Activated CD8-positive, alpha-beta memory T cell treated with anti-CD3 and anti-CD28 coated beads, Interleukin-2, amount 10 ng/mL, durations not matched to agents 7 days and 5 days (primary cell): ENCODE results near the gene HIPK1. TPM values are rescaled to one million over a fixed set of nuclear protein-coding genes. Genes with fewer than 3 reads are reported as not detected.

Source experiments
- ATAC-seq: fragments of 150-1000 bp; cut with Tn5 transposase; one replicate; pipeline ENCODE4 v1.10.0; 2021; ENCODE audit warnings: moderate library complexity
- CTCF ChIA-PET: fragments of 350-600 bp; sonication (Branson Sonifier 250); formaldehyde crosslinking; loops from one replicate; lab custom pipeline; 2021; ENCODE audit warnings: antibody characterized with exemption; lab: Charles Lee
- DNase-seq: peaks from one replicate; pipeline ENCODE4 v3.0.0-alpha.2; 2020
- H3K27ac Mint-ChIP-seq: one replicate; pipeline ENCODE4 v1.8.0; 2021; ENCODE audit warnings: mild to moderate bottlenecking, mixed read lengths
- H3K27me3 Mint-ChIP-seq: one replicate; pipeline ENCODE4 v1.8.0; 2021; ENCODE audit warnings: mixed read lengths
- H3K36me3 Mint-ChIP-seq: one replicate; pipeline ENCODE4 v1.8.0; 2021; ENCODE audit warnings: mild to moderate bottlenecking, mixed read lengths
- H3K4me1 Mint-ChIP-seq: one replicate; pipeline ENCODE4 v1.8.0; 2021; ENCODE audit warnings: mixed read lengths
- H3K4me3 Mint-ChIP-seq: one replicate; pipeline ENCODE4 v1.8.0; 2021; ENCODE audit warnings: mild to moderate bottlenecking, moderate library complexity, mixed read lengths
- H3K9me3 Mint-ChIP-seq: one replicate; pipeline ENCODE4 v1.8.0; 2022; ENCODE audit warnings: low read depth, mixed read lengths
- total RNA-seq, 2 experiments: library from RNA; stranded (reverse); gene quantifications; one replicate each; pipeline ENCODE4 v1.2.3, GENCODE V29; 2021

Gene HIPK1
- total RNA-seq, 2 experiments from 2014 or later, result 90.4 to 97.9 TPM

GRCh38 chr1:113951719-113952118 is 22.6 kb downstream of the HIPK1 start:
- DNase-seq (no peak), ATAC-seq (no peak)
- peaks cover 44% of the 10 kb centered on the region for H3K4me1 Mint-ChIP-seq
- CTCF ChIA-PET, result interaction anchor here (0.7 to 1.6 kb wide), 5 partner anchors 11 to 702 kb away, joined by 3 to 5 read pairs (median 4); partner anchors contain the start of gene HIPK1
- H3K9me3 Mint-ChIP-seq, result no peaks in the 10 kb centered on the region
- no peak overlapping the region for H3K4me3 Mint-ChIP-seq
- H3K27ac Mint-ChIP-seq, result no peak overlapping the region
- H3K27me3 Mint-ChIP-seq, result no peaks in the 10 kb centered on the region
- H3K36me3 Mint-ChIP-seq, result peaks cover 43% of the 10 kb centered on the region

DNA sequence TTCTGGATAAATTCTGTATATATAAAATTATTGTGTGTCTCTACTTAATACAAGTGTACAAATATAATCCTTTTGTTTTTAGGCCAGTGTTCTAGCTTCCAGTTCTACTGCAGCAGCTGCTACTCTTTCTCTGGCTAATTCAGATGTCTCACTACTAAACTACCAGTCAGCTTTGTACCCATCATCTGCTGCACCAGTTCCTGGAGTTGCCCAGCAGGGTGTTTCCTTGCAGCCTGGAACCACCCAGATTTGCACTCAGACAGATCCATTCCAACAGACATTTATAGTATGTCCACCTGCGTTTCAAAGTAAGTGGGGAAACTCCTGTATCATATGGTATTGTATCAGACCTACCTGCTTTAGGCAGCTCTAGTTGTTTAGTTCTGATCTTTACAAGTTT is 28.9 kb downstream of the HIPK1 start:
- H3K4me1 Mint-ChIP-seq, result peaks cover 14% of the 10 kb centered on the region
- H3K27me3 Mint-ChIP-seq, result no peaks in the 10 kb centered on the region
- no peak overlapping the region for H3K4me3 Mint-ChIP-seq
- H3K36me3 Mint-ChIP-seq, result peaks cover 65% of the 10 kb centered on the region
- no peak overlapping the region for H3K27ac Mint-ChIP-seq
- DNase-seq (no peak), ATAC-seq (no peak)
- CTCF ChIA-PET, result interaction anchor here (1.4 kb wide), 1 partner anchor 10 kb away, joined by 3 read pairs; no protein-coding TSS in a partner anchor
- H3K9me3 Mint-ChIP-seq, result no peaks in the 10 kb centered on the region

DNA sequence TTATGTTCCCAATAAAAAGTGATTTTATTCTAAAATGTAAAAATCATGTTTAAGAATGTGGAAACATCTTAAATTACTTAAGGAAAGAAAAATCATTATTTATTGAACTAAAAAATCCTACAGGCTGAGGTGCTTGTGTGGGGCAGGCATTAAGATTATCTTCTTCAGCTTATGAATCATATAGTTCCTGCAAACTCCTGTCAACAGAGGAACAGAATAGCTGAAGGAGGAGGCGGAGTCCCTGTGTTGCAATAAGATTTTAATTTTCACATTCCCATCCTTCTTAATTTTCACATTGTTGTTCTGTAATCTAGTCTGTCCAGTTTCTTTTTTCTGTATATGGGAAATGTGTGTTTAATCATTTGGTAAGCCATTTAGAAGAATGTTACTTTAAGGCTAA is 29.6 kb downstream of the HIPK1 start:
- Mint-ChIP-seq H3K9me3 (no peaks in the 10 kb centered on the region), H3K4me1 (peaks cover 14% of the 10 kb centered on the region), H3K27ac (no peak overlapping the region), H3K4me3 (no peak overlapping the region), H3K27me3 (no peaks in the 10 kb centered on the region), H3K36me3 (peaks cover 68% of the 10 kb centered on the region)
- ATAC-seq (no peak), DNase-seq (no peak)
- CTCF ChIA-PET, result no interaction called here

GRCh38 chr1:113963281-113963906 is 34.3 kb downstream of the HIPK1 start:
- H3K36me3 Mint-ChIP-seq, result peaks cover 62% of the 10 kb centered on the region
- no peaks in the 10 kb centered on the region for H3K4me1 Mint-ChIP-seq
- no peaks in the 10 kb centered on the region for H3K9me3 Mint-ChIP-seq
- H3K27ac Mint-ChIP-seq, result peak overlapping the region; percentile 47
- ATAC-seq, result no peak
- H3K4me3 Mint-ChIP-seq, result no peak overlapping the region
- H3K27me3 Mint-ChIP-seq, result no peaks in the 10 kb centered on the region
- DNase-seq, result no peak
- CTCF ChIA-PET, result interaction anchor here (0.6 to 2.2 kb wide), 13 partner anchors 8 to 379 kb away, joined by 3 to 10 read pairs (median 4); partner anchors contain the start of gene HIPK1

GRCh38 chr1:113965703-113966412 is 36.7 kb downstream of the HIPK1 start:
- Mint-ChIP-seq H3K27me3 (no peaks in the 10 kb centered on the region), H3K4me1 (no peaks in the 10 kb centered on the region), H3K36me3 (peaks cover 67% of the 10 kb centered on the region), H3K27ac (no peak overlapping the region), H3K4me3 (no peak overlapping the region), H3K9me3 (no peaks in the 10 kb centered on the region)
- DNase-seq (no peak), ATAC-seq (no peak)
- CTCF ChIA-PET, result no interaction called here

GRCh38 chr1:113972954-113973353 is 43.8 kb downstream of the HIPK1 start:
- ATAC-seq (no peak), DNase-seq (no peak)
- Mint-ChIP-seq H3K36me3 (peaks cover 52% of the 10 kb centered on the region), H3K27me3 (no peaks in the 10 kb centered on the region), H3K27ac (no peak overlapping the region), H3K9me3 (no peaks in the 10 kb centered on the region), H3K4me3 (no peak overlapping the region), H3K4me1 (peaks cover 34% of the 10 kb centered on the region)
- CTCF ChIA-PET, result no interaction called here

GRCh38 chr1:113975211-113975895 is 46.2 kb downstream of the HIPK1 start:
- ATAC-seq (peak; percentile 89), DNase-seq (peak; percentile 69)
- peak overlapping the region; percentile 79 for H3K27ac Mint-ChIP-seq
- peaks cover 46% of the 10 kb centered on the region for H3K4me1 Mint-ChIP-seq
- H3K36me3 Mint-ChIP-seq, result peaks cover 33% of the 10 kb centered on the region
- peak overlapping the region; percentile 16 for H3K4me3 Mint-ChIP-seq
- CTCF ChIA-PET, result interaction anchor here (0.5 to 4.6 kb wide), 9 partner anchors 10 to 366 kb away, joined by 3 to 40 read pairs (median 4); no protein-coding TSS in a partner anchor
- H3K27me3 Mint-ChIP-seq, result no peaks in the 10 kb centered on the region
- H3K9me3 Mint-ChIP-seq, result no peaks in the 10 kb centered on the region

GRCh38 chr1:113976609-113977278 is 47.6 kb downstream of the HIPK1 start:
- CTCF ChIA-PET, result interaction anchor here (0.7 to 4.6 kb wide), 13 partner anchors 8 to 583 kb away, joined by 3 to 40 read pairs (median 4); partner anchors contain the start of gene HIPK1
- no peaks in the 10 kb centered on the region for H3K27me3 Mint-ChIP-seq
- H3K27ac Mint-ChIP-seq, result peak overlapping the region; percentile 47
- H3K9me3 Mint-ChIP-seq, result no peaks in the 10 kb centered on the region
- DNase-seq (no peak), ATAC-seq (no peak)
- H3K4me1 Mint-ChIP-seq, result peaks cover 46% of the 10 kb centered on the region
- no peak overlapping the region for H3K4me3 Mint-ChIP-seq
- peaks cover 26% of the 10 kb centered on the region for H3K36me3 Mint-ChIP-seq

DNA sequence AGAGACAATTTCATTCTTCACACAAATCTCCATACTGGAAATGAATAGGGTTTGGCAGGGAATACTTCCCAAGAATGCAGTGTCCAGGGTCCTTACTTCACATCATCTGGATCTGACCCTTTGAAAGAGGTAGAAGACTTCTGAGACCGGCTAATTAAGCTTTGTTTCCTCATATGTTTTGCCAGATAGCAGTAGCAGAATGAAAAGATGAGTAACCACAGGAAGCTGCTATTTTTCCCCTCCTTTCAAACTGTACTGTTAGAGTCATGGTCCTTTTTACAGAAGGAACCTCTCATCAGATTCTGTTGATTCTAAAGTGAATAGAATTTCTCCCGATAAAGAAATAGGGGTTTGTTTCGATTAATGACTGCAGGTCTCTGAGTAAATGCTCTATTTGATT is 48.8 kb downstream of the HIPK1 start:
- Mint-ChIP-seq H3K27me3 (no peaks in the 10 kb centered on the region), H3K9me3 (no peaks in the 10 kb centered on the region), H3K36me3 (peaks cover 15% of the 10 kb centered on the region), H3K4me1 (peaks cover 48% of the 10 kb centered on the region), H3K4me3 (no peak overlapping the region), H3K27ac (no peak overlapping the region)
- ATAC-seq, result no peak
- CTCF ChIA-PET, result interaction anchor here (0.7 to 4.6 kb wide), 10 partner anchors 14 to 582 kb away, joined by 3 to 40 read pairs (median 5); no protein-coding TSS in a partner anchor
- no peak for DNase-seq

- H3K4me3 Mint-ChIP-seq, result no peak within 1 kb of the TSS
- H3K27ac Mint-ChIP-seq, result no peak within 1 kb of the TSS
- peaks cover 8% of the 10 kb centered on the region for H3K36me3 Mint-ChIP-seq
- ATAC-seq (no peak), DNase-seq (peak; percentile 76)
- CTCF ChIA-PET, result interaction anchor here (0.7 to 2.9 kb wide), 19 partner anchors 14 to 692 kb away, joined by 3 to 10 read pairs (median 4); partner anchors contain the start of genes AP4B1 and DCLRE1B
- peaks cover 46% of the 10 kb centered on the region for H3K4me1 Mint-ChIP-seq
- H3K9me3 Mint-ChIP-seq, result no peaks in the 10 kb centered on the region
- H3K27me3 Mint-ChIP-seq, result no peaks in the 10 kb centered on the region
Observed at GRCh38 chr1:113978863-113979702, 50.0 kb downstream of the HIPK1 start, which contains the start of gene OLFML3. TSS of gene OLFML3 (plus strand) at chr1:113979474. CDS start at chr1:113979517, 43 bp downstream.

DNA sequence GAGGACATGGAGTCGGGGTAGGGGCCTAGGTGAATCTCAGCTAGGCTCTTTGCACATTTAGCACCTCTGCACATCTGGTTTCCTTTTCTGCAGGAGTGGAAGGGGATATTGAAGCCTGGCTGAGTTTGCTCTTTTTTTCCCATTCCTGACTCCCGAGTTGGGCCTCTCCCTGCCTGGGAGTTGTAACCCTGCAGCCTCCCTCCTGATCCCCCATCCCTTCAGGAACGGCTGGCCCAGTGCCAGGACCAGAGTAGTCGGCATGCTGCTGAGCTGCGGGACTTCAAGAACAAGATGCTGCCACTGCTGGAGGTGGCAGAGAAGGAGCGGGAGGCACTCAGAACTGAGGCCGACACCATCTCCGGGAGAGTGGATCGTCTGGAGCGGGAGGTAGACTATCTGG is 51.0 kb downstream of the HIPK1 start:
- H3K4me1 Mint-ChIP-seq, result peaks cover 38% of the 10 kb centered on the region
- H3K36me3 Mint-ChIP-seq, result peaks cover 4% of the 10 kb centered on the region
- no peaks in the 10 kb centered on the region for H3K9me3 Mint-ChIP-seq
- no peak for DNase-seq
- H3K27me3 Mint-ChIP-seq, result no peaks in the 10 kb centered on the region
- no peak overlapping the region for H3K27ac Mint-ChIP-seq
- CTCF ChIA-PET, result interaction anchor here (1.5 to 2.8 kb wide), 3 partner anchors 13 to 366 kb away, joined by 4 to 16 read pairs (median 8); no protein-coding TSS in a partner anchor
- ATAC-seq, result no peak
- H3K4me3 Mint-ChIP-seq, result no peak overlapping the region
